ENCODE measurements around the gene FRMD4A.
"Not testable (repeated sequence)": the region's sequence is repeated elsewhere in the genome, so short reads cannot be mapped to it uniquely, and the experiment has no call there.

Gene FRMD4A

GRCh38 chr10:13767676-13768178 lies 563.0 kb downstream of the FRMD4A start:
- Histone ChIP-seq H3K9ac (ENCODE audit: low read length) (no peak overlapping the region), H3K4me3 (ENCODE audit: low read length) (no peak overlapping the region), H4K20me1 (ENCODE audit: insufficient read depth, low read length) (no peaks in the 10 kb centered on the region), H3F3A (ENCODE audit: insufficient read depth, low read length) (no peaks in the 10 kb centered on the region), H3K79me2 (ENCODE audit: low read length) (no peaks in the 10 kb centered on the region), H3K4me2 (ENCODE audit: low read depth, low read length) (no peak overlapping the region), H2AFZ (ENCODE audit: low read length) (no peak overlapping the region), H3K4me1 (ENCODE audit: low read length) (no peaks in the 10 kb centered on the region), H3K27me3 (replicated peaks; ENCODE audit: insufficient read depth, low read length) (no peaks in the 10 kb centered on the region), H3K9me3 (replicated peaks; ENCODE audit: insufficient read depth, low read length) (no peaks in the 10 kb centered on the region), H3K27ac (ENCODE audit: low read length) (no peak overlapping the region), H3K9me2 (replicated peaks; ENCODE audit: insufficient read depth, low read length) (no peaks in the 10 kb centered on the region), H3K36me3 (replicated peaks; ENCODE audit: insufficient read depth, low read length) (no peaks in the 10 kb centered on the region)
- TF ChIP-seq EZH2phosphoT487 (IDR thresholded peaks at IDR 0.05; ENCODE audit: low read length) (no peak), CTCF (IDR thresholded peaks at IDR 0.05; ENCODE audit: low read length) (no peak), EZH2 (optimal IDR thresholded peaks at IDR 0.05; ENCODE audit: low read depth, low read length) (no peak)
- DNase-seq, result no peak

- H3K36me3 ChIP-seq (replicated peaks; ENCODE audit: insufficient read depth, low read length); H3K9ac ChIP-seq (ENCODE audit: low read length); H3K4me3 ChIP-seq (ENCODE audit: low read length): not testable (repeated sequence)
Observed at GRCh38 chr10:13767148-13767547, 563.6 kb downstream of the FRMD4A start.

GRCh38 chr10:13765641-13766341 lies 564.9 kb downstream of the FRMD4A start:
- H3K36me3 ChIP-seq (replicated peaks; ENCODE audit: insufficient read depth, low read length), result no peaks in the 10 kb centered on the region
- DNase-seq, result no peak
- no peak overlapping the region for H2AFZ ChIP-seq (ENCODE audit: low read length)
- H3K79me2 ChIP-seq (ENCODE audit: low read length), result no peaks in the 10 kb centered on the region
- no peak overlapping the region for H3K4me3 ChIP-seq (ENCODE audit: low read length)
- no peaks in the 10 kb centered on the region for H3F3A ChIP-seq (ENCODE audit: insufficient read depth, low read length)
- no peak overlapping the region for H3K27ac ChIP-seq (ENCODE audit: low read length)
- TF ChIP-seq CTCF (IDR thresholded peaks at IDR 0.05; ENCODE audit: low read length) (no peak), EZH2phosphoT487 (IDR thresholded peaks at IDR 0.05; ENCODE audit: low read length) (no peak), EZH2 (optimal IDR thresholded peaks at IDR 0.05; ENCODE audit: low read depth, low read length) (no peak)
- H3K9ac ChIP-seq (ENCODE audit: low read length), result no peak overlapping the region
- no peaks in the 10 kb centered on the region for H3K27me3 ChIP-seq (replicated peaks; ENCODE audit: insufficient read depth, low read length)
- no peak overlapping the region for H3K4me2 ChIP-seq (ENCODE audit: low read depth, low read length)
- H3K9me2 ChIP-seq (replicated peaks; ENCODE audit: insufficient read depth, low read length), result no peaks in the 10 kb centered on the region
- H4K20me1 ChIP-seq (ENCODE audit: insufficient read depth, low read length), result no peaks in the 10 kb centered on the region
- peaks cover 4% of the 10 kb centered on the region; the same call in 1 of the 2 replicates for H3K4me1 ChIP-seq (ENCODE audit: low read length)
- H3K9me3 ChIP-seq (replicated peaks; ENCODE audit: insufficient read depth, low read length), result no peaks in the 10 kb centered on the region

More at GRCh38 chr10:13767148-13767547, 563.6 kb downstream of the FRMD4A start:
- not testable (repeated sequence) for H3K4me1 ChIP-seq (ENCODE audit: low read length); H3K9me2 ChIP-seq (replicated peaks; ENCODE audit: insufficient read depth, low read length); H3K4me2 ChIP-seq (ENCODE audit: low read depth, low read length); H3K9me3 ChIP-seq (replicated peaks; ENCODE audit: insufficient read depth, low read length); H3K79me2 ChIP-seq (ENCODE audit: low read length); H3K27ac ChIP-seq (ENCODE audit: low read length); DNase-seq; H3F3A ChIP-seq (ENCODE audit: insufficient read depth, low read length); H3K27me3 ChIP-seq (replicated peaks; ENCODE audit: insufficient read depth, low read length); H4K20me1 ChIP-seq (ENCODE audit: insufficient read depth, low read length); H2AFZ ChIP-seq (ENCODE audit: low read length)

- DNase-seq, result peak; percentile 16
- Histone ChIP-seq H3K36me3 (replicated peaks; ENCODE audit: insufficient read depth, low read length) (no peaks in the 10 kb centered on the region), H3K79me2 (ENCODE audit: low read length) (no peaks in the 10 kb centered on the region), H3K9ac (ENCODE audit: low read length) (no peak overlapping the region), H3K9me3 (replicated peaks; ENCODE audit: insufficient read depth, low read length) (no peaks in the 10 kb centered on the region), H3K27ac (ENCODE audit: low read length) (no peak overlapping the region), H3K9me2 (replicated peaks; ENCODE audit: insufficient read depth, low read length) (no peaks in the 10 kb centered on the region), H3K4me1 (ENCODE audit: low read length) (peaks cover 12% of the 10 kb centered on the region), H3K4me2 (ENCODE audit: low read depth, low read length) (no peak overlapping the region), H2AFZ (ENCODE audit: low read length) (no peak overlapping the region), H3F3A (ENCODE audit: insufficient read depth, low read length) (peaks cover 9% of the 10 kb centered on the region; the same call in 1 of the 2 replicates), H4K20me1 (ENCODE audit: insufficient read depth, low read length) (no peaks in the 10 kb centered on the region), H3K27me3 (replicated peaks; ENCODE audit: insufficient read depth, low read length) (no peaks in the 10 kb centered on the region), H3K4me3 (ENCODE audit: low read length) (no peak overlapping the region)
- no peak for TF ChIP-seq CTCF (IDR thresholded peaks at IDR 0.05; ENCODE audit: low read length)
- TF ChIP-seq EZH2phosphoT487 (IDR thresholded peaks at IDR 0.05; ENCODE audit: low read length), result no peak
- no peak for TF ChIP-seq EZH2 (optimal IDR thresholded peaks at IDR 0.05; ENCODE audit: low read depth, low read length)
Observed at GRCh38 chr10:13761490-13762091, 569.1 kb downstream of the FRMD4A start.

All from MM.1S (cell line).